Measurements from ENCODE around the gene DCLRE1B.

The DCLRE1B gene

GRCh38 chr1:113904674-113905434 is at the start of gene DCLRE1B, which contains the start of gene AP4B1:
TSS of gene DCLRE1B (plus strand) at chr1:113905326. CDS start at chr1:113905587, 261 bp downstream.
TSS of gene AP4B1 (minus strand) at chr1:113904799. CDS start at chr1:113904717, 82 bp downstream.
- no peak for FAIRE-seq

GRCh38 chr1:113855630-113856400 is 49.3 kb upstream of the DCLRE1B start:
- DNase-seq (ENCODE audit: low spot score): no peak
- no peak for FAIRE-seq

More at GRCh38 chr1:113904674-113905434, at the start of gene DCLRE1B, which contains the start of gene AP4B1:
- peak; percentile 99 for DNase-seq (ENCODE audit: low spot score)

- FAIRE-seq (no peak), DNase-seq (ENCODE audit: low spot score) (no peak)
Measured at GRCh38 chr1:113856401-113856790, 48.7 kb upstream of the DCLRE1B start.

GRCh38 chr1:113857776-113858175 is 47.4 kb upstream of the DCLRE1B start:
- DNase-seq (ENCODE audit: low spot score): no peak

GRCh38 chr1:113858418-113858817 is 46.7 kb upstream of the DCLRE1B start:
- DNase-seq (ENCODE audit: low spot score) (no peak), FAIRE-seq (no peak)

More at GRCh38 chr1:113857776-113858175, 47.4 kb upstream of the DCLRE1B start:
- FAIRE-seq: no peak

GRCh38 chr1:113858982-113859381 is 46.1 kb upstream of the DCLRE1B start:
- no peak for DNase-seq (ENCODE audit: low spot score)

GRCh38 chr1:113859478-113860175 is 45.5 kb upstream of the DCLRE1B start:
- FAIRE-seq: no peak
- DNase-seq (ENCODE audit: low spot score): no peak

More at GRCh38 chr1:113858982-113859381, 46.1 kb upstream of the DCLRE1B start:
- no peak for FAIRE-seq

GRCh38 chr1:113860891-113861290 is 44.2 kb upstream of the DCLRE1B start:
- FAIRE-seq: no peak

GRCh38 chr1:113861641-113862040 is 43.5 kb upstream of the DCLRE1B start:
- FAIRE-seq: no peak
- no peak for DNase-seq (ENCODE audit: low spot score)

More at GRCh38 chr1:113860891-113861290, 44.2 kb upstream of the DCLRE1B start:
- peak; percentile 21 for DNase-seq (ENCODE audit: low spot score)

- FAIRE-seq: no peak
Measured at GRCh38 chr1:113868387-113869083, 36.6 kb upstream of the DCLRE1B start.

GRCh38 chr1:113870778-113871177 is 34.3 kb upstream of the DCLRE1B start:
- DNase-seq (ENCODE audit: low spot score) (no peak), FAIRE-seq (no peak)

More at GRCh38 chr1:113868387-113869083, 36.6 kb upstream of the DCLRE1B start:
- DNase-seq (ENCODE audit: low spot score): no peak

GRCh38 chr1:113871597-113872113 is 33.5 kb upstream of the DCLRE1B start, which contains the start of gene PTPN22:
TSS of gene PTPN22 (minus strand) at chr1:113871712.
- DNase-seq (ENCODE audit: low spot score) (peak; percentile 57), FAIRE-seq (no peak)

GRCh38 chr1:113872219-113872935 is 32.7 kb upstream of the DCLRE1B start:
- no peak for FAIRE-seq
- no peak for DNase-seq (ENCODE audit: low spot score)

GRCh38 chr1:113874012-113874879 is 30.9 kb upstream of the DCLRE1B start:
- FAIRE-seq: no peak
- peak; percentile 31 for DNase-seq (ENCODE audit: low spot score)

GRCh38 chr1:113875714-113876113 is 29.4 kb upstream of the DCLRE1B start:
- FAIRE-seq (no peak), DNase-seq (ENCODE audit: low spot score) (no peak)

- no peak for DNase-seq (ENCODE audit: low spot score)
- FAIRE-seq: no peak
Measured at GRCh38 chr1:113876176-113876575, 28.9 kb upstream of the DCLRE1B start.

- no peak for DNase-seq (ENCODE audit: low spot score)
- no peak for FAIRE-seq
Measured at GRCh38 chr1:113879739-113880038, 25.4 kb upstream of the DCLRE1B start.

- FAIRE-seq: no peak
- no peak for DNase-seq (ENCODE audit: low spot score)
Measured at GRCh38 chr1:113881661-113882060, 23.5 kb upstream of the DCLRE1B start.

All from urothelium cell line (cell line).